Endometrial microvascular endothelial cells (primary cell): Measurements from ENCODE around the gene KLK7. TPM values are rescaled to one million over a fixed set of nuclear protein-coding genes. Genes with fewer than 3 reads are reported as not detected.

Source experiments
- in situ Hi-C: cut with HindIII; loops from 2 replicates; pipeline ENCODE4 v1.10.0; 2017; ENCODE audit warnings: low sequenced_read_pairs, low pct_unique_long_range_greater_than_20kb; ENCODE audit errors: inconsistent ontology term
- total RNA-seq: library from RNA; depleted of rRNA; stranded (reverse); fragments of >200 nt; gene quantifications from one replicate; pipeline ENCODE4 v1.2.3, GENCODE V29; 2015; ENCODE audit errors: inconsistent ontology term

The KLK7 gene
- not detected for total RNA-seq

GRCh38 chr19:50983625-50984292 is at the start of gene KLK7:
TSS of gene KLK7 (minus strand) at chr19:50983917. CDS start at chr19:50982399, 1,518 bp downstream.
- in situ Hi-C loops = no loop called here

GRCh38 chr19:51031880-51032225 is 48.1 kb upstream of the KLK7 start:
- in situ Hi-C loops = no loop called here

GRCh38 chr19:51031220-51031879 is 47.6 kb upstream of the KLK7 start:
- in situ Hi-C loops = no loop called here

GRCh38 chr19:51030631-51031030 is 46.9 kb upstream of the KLK7 start:
- in situ Hi-C loops = no loop called here

GRCh38 chr19:51029718-51030117 is 46.0 kb upstream of the KLK7 start:
- in situ Hi-C loops = no loop called here

GRCh38 chr19:51027873-51028272 is 44.2 kb upstream of the KLK7 start:
- in situ Hi-C loops = no loop called here

- in situ Hi-C loops = no loop called here
These were observed 43.5 kb upstream of the KLK7 start for GRCh38 chr19:51027126-51027806.

- in situ Hi-C loops = no loop called here
These were observed 42.8 kb upstream of the KLK7 start, which contains the start of gene KLK11 for GRCh38 chr19:51026554-51026831. TSS of gene KLK11 (minus strand) at chr19:51026616. CDS start at chr19:51025631, 985 bp downstream.

GRCh38 chr19:51025809-51026553 is 42.3 kb upstream of the KLK7 start:
- in situ Hi-C loops = no loop called here

GRCh38 chr19:51025401-51025800 is 41.7 kb upstream of the KLK7 start:
- in situ Hi-C loops = no loop called here

GRCh38 chr19:51024924-51025323 is 41.2 kb upstream of the KLK7 start:
- in situ Hi-C loops = no loop called here

- in situ Hi-C loops = no loop called here
These were observed 40.2 kb upstream of the KLK7 start for GRCh38 chr19:51023946-51024345.

GRCh38 chr19:51022526-51022925 is 38.8 kb upstream of the KLK7 start:
- in situ Hi-C loops = no loop called here

GRCh38 chr19:51020988-51021651 is 37.4 kb upstream of the KLK7 start:
- in situ Hi-C loops = no loop called here

- in situ Hi-C loops = no loop called here
These were observed 35.8 kb upstream of the KLK7 start, which contains the start of gene KLK10 for GRCh38 chr19:51019544-51019925. TSS of gene KLK10 (minus strand) at chr19:51019709. CDS start at chr19:51019130, 579 bp downstream.

- in situ Hi-C loops = no loop called here
These were observed 35.2 kb upstream of the KLK7 start for GRCh38 chr19:51018745-51019543.

GRCh38 chr19:51016798-51017683 is 33.3 kb upstream of the KLK7 start:
- in situ Hi-C loops = no loop called here
